WTC11 (cell line): Measurements from ENCODE around the gene GPATCH2L. TPM values are rescaled to one million over a fixed set of nuclear protein-coding genes. Genes with fewer than 3 reads are reported as not detected.

Experiments
- ATAC-seq: fragments of 200-7000 bp; cut with Tn5 transposase; 2 replicates; pipeline ENCODE4 v1.10.0; 2021; ENCODE audit warnings: mild to moderate bottlenecking, moderate library complexity
- CTCF ChIA-PET: fragments of 300-600 bp; sonication (Branson Sonifier 250); formaldehyde crosslinking; loops from one replicate; lab custom pipeline; 2021; ENCODE audit warnings: antibody characterized with exemption; lab: Charles Lee
- POLR2A ChIA-PET: fragments of 350-600 bp; sonication (Branson Sonifier 250); formaldehyde crosslinking; loops from one replicate; lab custom pipeline; 2021; ENCODE audit warnings: antibody characterized with exemption; lab: Charles Lee
- DNase-seq: peaks from one replicate; pipeline ENCODE4 v3.0.0; 2021; ENCODE audit warnings: low spot score
- H3K27ac Mint-ChIP-seq: 2 replicates; pipeline ENCODE4 v1.8.0; 2021; ENCODE audit warnings: mixed read lengths
- H3K27me3 Mint-ChIP-seq: 2 replicates; pipeline ENCODE4 v1.8.0; 2021; ENCODE audit warnings: low read depth, mild to moderate bottlenecking, moderate library complexity, mixed read lengths
- H3K36me3 Mint-ChIP-seq: 2 replicates; pipeline ENCODE4 v1.8.0; 2021; ENCODE audit warnings: mixed read lengths
- H3K4me1 Mint-ChIP-seq: 2 replicates; pipeline ENCODE4 v1.8.0; 2022; ENCODE audit warnings: mixed read lengths
- H3K4me3 Mint-ChIP-seq: 2 replicates; pipeline ENCODE4 v1.8.0; 2021; ENCODE audit warnings: mild to moderate bottlenecking, moderate library complexity, mixed read lengths
- H3K9me3 Mint-ChIP-seq: 2 replicates; pipeline ENCODE4 v1.8.0; 2021; ENCODE audit warnings: mixed read lengths
- CREB1 ChIP-seq: sonication (generic); formaldehyde crosslinking; IDR thresholded peaks from 2 replicates; pipeline ENCODE4 v1.8.0; 2023; ENCODE audit warnings: mild to moderate bottlenecking, missing genetic modification reagents
- CREM ChIP-seq: sonication (generic); formaldehyde crosslinking; IDR thresholded peaks from 2 replicates; pipeline ENCODE4 v1.8.1; 2022; ENCODE audit warnings: mild to moderate bottlenecking, missing genetic modification reagents, moderate library complexity
- JUN ChIP-seq: sonication (generic); formaldehyde crosslinking; IDR thresholded peaks from 2 replicates; pipeline ENCODE4 v1.8.0; 2023; ENCODE audit warnings: mild to moderate bottlenecking, missing genetic modification reagents
- MYBL2 ChIP-seq: sonication (generic); formaldehyde crosslinking; IDR thresholded peaks from 2 replicates; pipeline ENCODE4 v1.8.1; 2023; ENCODE audit warnings: mild to moderate bottlenecking, moderate library complexity, missing genetic modification reagents
- TEAD4 ChIP-seq: sonication (generic); formaldehyde crosslinking; IDR thresholded peaks from 2 replicates; pipeline ENCODE4 v1.8.0; 2022; ENCODE audit warnings: mild to moderate bottlenecking, missing genetic modification reagents
- total RNA-seq: library from RNA; stranded (reverse); gene quantifications from 3 replicates; pipeline ENCODE4 v1.2.3, GENCODE V29; 2021
- TF ChIP-seq, protein P1 (sequence below): sonication (generic); formaldehyde crosslinking; IDR thresholded peaks from 2 replicates; pipeline ENCODE4 v1.8.0; 2022; ENCODE audit warnings: mild to moderate bottlenecking, missing genetic modification reagents
- TF ChIP-seq, protein P2 (sequence below): sonication (generic); formaldehyde crosslinking; IDR thresholded peaks from 2 replicates; pipeline ENCODE4 v1.8.1; 2023; ENCODE audit warnings: mild to moderate bottlenecking, moderate library complexity, missing genetic modification reagents
- TF ChIP-seq, protein P3 (sequence below): sonication (generic); formaldehyde crosslinking; IDR thresholded peaks from 2 replicates; pipeline ENCODE4 v1.8.1; 2022; ENCODE audit warnings: low read depth, mild to moderate bottlenecking, moderate library complexity, missing genetic modification reagents, borderline replicate concordance
- TF ChIP-seq, protein P4 (sequence below): sonication (generic); formaldehyde crosslinking; conservative IDR thresholded peaks from 2 replicates; pipeline ENCODE4 v1.8.1; 2022; ENCODE audit warnings: mild to moderate bottlenecking, missing genetic modification reagents
- TF ChIP-seq, protein P5 (sequence below): fragments of 250-450 bp; sonication (Bioruptor Pico); conservative IDR thresholded peaks from 2 replicates; pipeline ENCODE4 v1.9.0; 2021; ENCODE audit warnings: mild to moderate bottlenecking
- TF ChIP-seq, protein P6 (sequence below): fragments of 250-450 bp; sonication (Bioruptor Pico); IDR thresholded peaks from 2 replicates; pipeline ENCODE4 v1.9.0; 2021; ENCODE audit warnings: moderate library complexity, mild to moderate bottlenecking, inconsistent platforms, borderline replicate concordance
- TF ChIP-seq, protein P7 (sequence below): sonication (generic); formaldehyde crosslinking; IDR thresholded peaks from 2 replicates; pipeline ENCODE4 v1.8.1; 2022; ENCODE audit warnings: mild to moderate bottlenecking, missing genetic modification reagents, moderate library complexity, borderline replicate concordance
- TF ChIP-seq, protein P8 (sequence below): sonication (generic); formaldehyde crosslinking; IDR thresholded peaks from 2 replicates; pipeline ENCODE4 v1.8.1; 2023; ENCODE audit warnings: mild to moderate bottlenecking, missing genetic modification reagents, borderline replicate concordance
- TF ChIP-seq, protein P9 (sequence below): sonication (generic); formaldehyde crosslinking; IDR thresholded peaks from 2 replicates; pipeline ENCODE4 v1.8.0; 2022; ENCODE audit warnings: mild to moderate bottlenecking, missing genetic modification reagents
- TF ChIP-seq, protein P10 (sequence below): sonication (generic); formaldehyde crosslinking; IDR thresholded peaks from 2 replicates; pipeline ENCODE4 v1.8.0; 2023; ENCODE audit warnings: missing genetic modification reagents

Gene GPATCH2L
- total RNA-seq, 1 experiment from 2014 or later, result 67.2 TPM

DNA sequence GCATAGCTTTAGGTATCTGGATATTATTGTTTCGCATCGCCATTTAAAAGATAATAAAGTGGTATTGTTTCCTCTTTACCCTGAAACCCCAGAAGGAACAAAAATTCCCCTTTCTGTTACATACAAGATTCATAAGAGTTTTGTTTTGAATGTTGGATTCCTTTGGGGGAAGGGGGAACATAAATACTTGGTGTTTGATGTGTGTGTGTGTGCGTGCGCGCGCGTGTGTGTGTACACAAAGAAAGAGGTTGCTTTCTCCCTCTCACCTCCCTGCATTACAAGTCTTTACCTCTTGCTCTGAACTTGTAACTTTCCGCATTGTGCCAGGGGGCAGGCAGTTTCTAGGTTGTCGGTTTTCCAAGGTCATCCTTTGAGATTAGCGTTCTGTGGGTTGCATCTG lies 76.4 kb downstream of the GPATCH2L start (continued):
- TF ChIP-seq, protein P1, sequence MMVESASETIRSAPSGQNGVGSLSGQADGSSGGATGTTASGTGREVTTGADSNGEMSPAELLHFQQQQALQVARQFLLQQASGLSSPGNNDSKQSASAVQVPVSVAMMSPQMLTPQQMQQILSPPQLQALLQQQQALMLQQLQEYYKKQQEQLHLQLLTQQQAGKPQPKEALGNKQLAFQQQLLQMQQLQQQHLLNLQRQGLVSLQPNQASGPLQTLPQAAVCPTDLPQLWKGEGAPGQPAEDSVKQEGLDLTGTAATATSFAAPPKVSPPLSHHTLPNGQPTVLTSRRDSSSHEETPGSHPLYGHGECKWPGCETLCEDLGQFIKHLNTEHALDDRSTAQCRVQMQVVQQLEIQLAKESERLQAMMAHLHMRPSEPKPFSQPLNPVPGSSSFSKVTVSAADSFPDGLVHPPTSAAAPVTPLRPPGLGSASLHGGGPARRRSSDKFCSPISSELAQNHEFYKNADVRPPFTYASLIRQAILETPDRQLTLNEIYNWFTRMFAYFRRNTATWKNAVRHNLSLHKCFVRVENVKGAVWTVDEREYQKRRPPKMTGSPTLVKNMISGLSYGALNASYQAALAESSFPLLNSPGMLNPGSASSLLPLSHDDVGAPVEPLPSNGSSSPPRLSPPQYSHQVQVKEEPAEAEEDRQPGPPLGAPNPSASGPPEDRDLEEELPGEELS (CRISPR knock-in tag), result no peak

DNA sequence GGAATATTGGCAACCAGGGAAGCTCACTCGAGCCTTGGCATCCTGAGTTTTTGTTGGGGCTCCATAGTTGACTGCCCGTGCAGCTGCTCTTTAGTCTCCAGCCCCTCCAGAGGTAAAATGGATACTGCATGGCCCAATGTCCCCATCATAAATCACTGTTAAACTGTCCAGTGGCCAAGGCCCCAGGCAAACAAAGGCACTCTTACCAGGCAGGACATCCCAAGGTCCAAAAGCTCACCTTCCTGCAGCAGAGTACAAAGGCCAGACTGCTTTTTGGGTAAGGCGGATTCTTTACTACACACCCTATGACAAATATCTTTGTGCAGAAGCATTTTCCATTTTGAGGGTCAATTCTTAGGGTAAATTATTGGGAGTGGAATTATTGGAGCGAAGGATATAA lies 81.1 kb downstream of the GPATCH2L start:
- no peaks in the 10 kb centered on the region; the same call in 1 of the 2 replicates for H3K27me3 Mint-ChIP-seq
- no peak overlapping the region for H3K27ac Mint-ChIP-seq
- ChIA-PET CTCF (no interaction called here), POLR2A (no interaction called here)
- H3K36me3 Mint-ChIP-seq, result peaks cover 9% of the 10 kb centered on the region
- ATAC-seq, result no peak
- peaks cover 18% of the 10 kb centered on the region for H3K4me1 Mint-ChIP-seq
- peaks cover 21% of the 10 kb centered on the region for H3K9me3 Mint-ChIP-seq
- no peak overlapping the region for H3K4me3 Mint-ChIP-seq
- no peak for DNase-seq
- TF ChIP-seq MYBL2 (CRISPR knock-in tag) (no peak), CREB1 (CRISPR knock-in tag) (no peak)
- TF ChIP-seq, protein P2, sequence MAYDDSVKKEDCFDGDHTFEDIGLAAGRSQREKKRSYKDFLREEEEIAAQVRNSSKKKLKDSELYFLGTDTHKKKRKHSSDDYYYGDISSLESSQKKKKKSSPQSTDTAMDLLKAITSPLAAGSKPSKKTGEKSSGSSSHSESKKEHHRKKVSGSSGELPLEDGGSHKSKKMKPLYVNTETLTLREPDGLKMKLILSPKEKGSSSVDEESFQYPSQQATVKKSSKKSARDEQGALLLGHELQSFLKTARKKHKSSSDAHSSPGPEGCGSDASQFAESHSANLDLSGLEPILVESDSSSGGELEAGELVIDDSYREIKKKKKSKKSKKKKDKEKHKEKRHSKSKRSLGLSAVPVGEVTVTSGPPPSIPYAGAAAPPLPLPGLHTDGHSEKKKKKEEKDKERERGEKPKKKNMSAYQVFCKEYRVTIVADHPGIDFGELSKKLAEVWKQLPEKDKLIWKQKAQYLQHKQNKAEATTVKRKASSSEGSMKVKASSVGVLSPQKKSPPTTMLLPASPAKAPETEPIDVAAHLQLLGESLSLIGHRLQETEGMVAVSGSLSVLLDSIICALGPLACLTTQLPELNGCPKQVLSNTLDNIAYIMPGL (CRISPR knock-in tag), result no peak
- TF ChIP-seq, protein P3, sequence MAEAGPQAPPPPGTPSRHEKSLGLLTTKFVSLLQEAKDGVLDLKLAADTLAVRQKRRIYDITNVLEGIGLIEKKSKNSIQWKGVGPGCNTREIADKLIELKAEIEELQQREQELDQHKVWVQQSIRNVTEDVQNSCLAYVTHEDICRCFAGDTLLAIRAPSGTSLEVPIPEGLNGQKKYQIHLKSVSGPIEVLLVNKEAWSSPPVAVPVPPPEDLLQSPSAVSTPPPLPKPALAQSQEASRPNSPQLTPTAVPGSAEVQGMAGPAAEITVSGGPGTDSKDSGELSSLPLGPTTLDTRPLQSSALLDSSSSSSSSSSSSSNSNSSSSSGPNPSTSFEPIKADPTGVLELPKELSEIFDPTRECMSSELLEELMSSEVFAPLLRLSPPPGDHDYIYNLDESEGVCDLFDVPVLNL (CRISPR knock-in tag), result no peak

DNA sequence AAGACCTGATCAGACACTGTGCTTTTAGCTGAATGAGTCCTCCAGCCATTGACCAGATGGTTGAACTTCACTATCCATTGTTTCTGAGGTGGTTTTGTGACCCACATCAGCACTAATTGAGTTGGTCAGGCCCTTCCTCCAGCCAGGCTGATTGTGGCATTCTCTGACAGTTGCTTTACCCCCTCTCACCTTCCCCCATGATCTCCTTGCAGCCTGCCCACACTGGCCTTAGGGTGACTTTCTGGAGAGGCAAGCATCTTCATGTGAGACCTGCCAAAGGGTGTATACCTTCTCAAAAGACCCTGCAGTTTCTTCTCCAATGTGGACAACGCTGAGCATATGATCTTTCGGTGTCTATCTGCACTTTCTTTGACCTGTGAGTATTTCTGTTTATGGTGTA lies 83.9 kb downstream of the GPATCH2L start:
- Mint-ChIP-seq H3K9me3 (peaks cover 26% of the 10 kb centered on the region), H3K27ac (no peak overlapping the region), H3K4me1 (peaks cover 19% of the 10 kb centered on the region), H3K36me3 (peaks cover 13% of the 10 kb centered on the region), H3K27me3 (no peaks in the 10 kb centered on the region; the same call in 1 of the 2 replicates), H3K4me3 (no peak overlapping the region)
- CTCF ChIA-PET, result no interaction called here
- POLR2A ChIA-PET, result no interaction called here
- ATAC-seq (no peak), DNase-seq (no peak)
- TF ChIP-seq, protein P4, sequence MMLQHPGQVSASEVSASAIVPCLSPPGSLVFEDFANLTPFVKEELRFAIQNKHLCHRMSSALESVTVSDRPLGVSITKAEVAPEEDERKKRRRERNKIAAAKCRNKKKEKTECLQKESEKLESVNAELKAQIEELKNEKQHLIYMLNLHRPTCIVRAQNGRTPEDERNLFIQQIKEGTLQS (CRISPR knock-in tag), result no peak
- no peak for TF ChIP-seq JUN (CRISPR knock-in tag)
- TF ChIP-seq TEAD4 (CRISPR knock-in tag), result no peak
- TF ChIP-seq CREM, result no peak
- TF ChIP-seq, protein P5, sequence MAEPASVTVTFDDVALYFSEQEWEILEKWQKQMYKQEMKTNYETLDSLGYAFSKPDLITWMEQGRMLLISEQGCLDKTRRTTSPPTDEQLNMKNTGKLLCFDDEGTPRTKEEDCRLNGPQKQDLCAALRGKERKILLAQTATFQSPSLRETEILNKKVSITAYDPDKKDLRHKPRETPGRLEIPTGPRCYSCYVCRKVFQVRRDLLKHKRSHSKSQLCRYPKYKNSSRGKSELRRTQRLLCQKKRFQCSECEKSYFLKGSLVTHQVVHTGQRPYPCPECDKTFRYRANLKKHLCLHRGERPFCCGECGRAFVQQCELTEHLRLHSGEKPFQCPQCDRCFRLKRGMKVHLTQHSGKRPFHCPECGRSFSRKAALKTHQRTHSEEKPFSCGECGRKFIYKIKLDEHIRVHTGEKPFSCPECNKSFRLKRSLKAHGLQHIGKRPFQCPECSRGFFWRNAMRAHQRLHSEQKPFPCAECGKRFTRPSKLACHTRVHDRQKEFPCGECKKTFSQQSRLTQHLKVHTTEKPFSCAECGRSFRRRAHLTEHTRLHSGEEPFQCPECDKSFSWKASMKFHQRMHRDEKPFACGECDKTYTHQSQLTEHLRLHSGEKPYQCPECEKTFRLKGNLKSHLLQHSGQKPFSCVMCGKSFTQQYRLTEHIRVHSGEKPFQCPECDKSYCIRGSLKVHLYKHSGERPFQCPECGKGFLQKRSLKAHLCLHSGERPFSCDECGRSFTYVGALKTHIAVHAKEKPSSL, result no peak
- TF ChIP-seq, protein P6, sequence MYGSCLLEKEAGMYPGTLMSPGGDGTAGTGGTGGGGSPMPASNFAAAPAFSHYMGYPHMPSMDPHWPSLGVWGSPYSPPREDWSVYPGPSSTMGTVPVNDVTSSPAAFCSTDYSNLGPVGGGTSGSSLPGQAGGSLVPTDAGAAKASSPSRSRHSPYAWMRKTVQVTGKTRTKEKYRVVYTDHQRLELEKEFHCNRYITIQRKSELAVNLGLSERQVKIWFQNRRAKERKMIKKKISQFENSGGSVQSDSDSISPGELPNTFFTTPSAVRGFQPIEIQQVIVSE (CRISPR knock-in tag), result no peak
- TF ChIP-seq, protein P7, sequence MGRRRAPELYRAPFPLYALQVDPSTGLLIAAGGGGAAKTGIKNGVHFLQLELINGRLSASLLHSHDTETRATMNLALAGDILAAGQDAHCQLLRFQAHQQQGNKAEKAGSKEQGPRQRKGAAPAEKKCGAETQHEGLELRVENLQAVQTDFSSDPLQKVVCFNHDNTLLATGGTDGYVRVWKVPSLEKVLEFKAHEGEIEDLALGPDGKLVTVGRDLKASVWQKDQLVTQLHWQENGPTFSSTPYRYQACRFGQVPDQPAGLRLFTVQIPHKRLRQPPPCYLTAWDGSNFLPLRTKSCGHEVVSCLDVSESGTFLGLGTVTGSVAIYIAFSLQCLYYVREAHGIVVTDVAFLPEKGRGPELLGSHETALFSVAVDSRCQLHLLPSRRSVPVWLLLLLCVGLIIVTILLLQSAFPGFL, result no peak
- TF ChIP-seq, protein P8, sequence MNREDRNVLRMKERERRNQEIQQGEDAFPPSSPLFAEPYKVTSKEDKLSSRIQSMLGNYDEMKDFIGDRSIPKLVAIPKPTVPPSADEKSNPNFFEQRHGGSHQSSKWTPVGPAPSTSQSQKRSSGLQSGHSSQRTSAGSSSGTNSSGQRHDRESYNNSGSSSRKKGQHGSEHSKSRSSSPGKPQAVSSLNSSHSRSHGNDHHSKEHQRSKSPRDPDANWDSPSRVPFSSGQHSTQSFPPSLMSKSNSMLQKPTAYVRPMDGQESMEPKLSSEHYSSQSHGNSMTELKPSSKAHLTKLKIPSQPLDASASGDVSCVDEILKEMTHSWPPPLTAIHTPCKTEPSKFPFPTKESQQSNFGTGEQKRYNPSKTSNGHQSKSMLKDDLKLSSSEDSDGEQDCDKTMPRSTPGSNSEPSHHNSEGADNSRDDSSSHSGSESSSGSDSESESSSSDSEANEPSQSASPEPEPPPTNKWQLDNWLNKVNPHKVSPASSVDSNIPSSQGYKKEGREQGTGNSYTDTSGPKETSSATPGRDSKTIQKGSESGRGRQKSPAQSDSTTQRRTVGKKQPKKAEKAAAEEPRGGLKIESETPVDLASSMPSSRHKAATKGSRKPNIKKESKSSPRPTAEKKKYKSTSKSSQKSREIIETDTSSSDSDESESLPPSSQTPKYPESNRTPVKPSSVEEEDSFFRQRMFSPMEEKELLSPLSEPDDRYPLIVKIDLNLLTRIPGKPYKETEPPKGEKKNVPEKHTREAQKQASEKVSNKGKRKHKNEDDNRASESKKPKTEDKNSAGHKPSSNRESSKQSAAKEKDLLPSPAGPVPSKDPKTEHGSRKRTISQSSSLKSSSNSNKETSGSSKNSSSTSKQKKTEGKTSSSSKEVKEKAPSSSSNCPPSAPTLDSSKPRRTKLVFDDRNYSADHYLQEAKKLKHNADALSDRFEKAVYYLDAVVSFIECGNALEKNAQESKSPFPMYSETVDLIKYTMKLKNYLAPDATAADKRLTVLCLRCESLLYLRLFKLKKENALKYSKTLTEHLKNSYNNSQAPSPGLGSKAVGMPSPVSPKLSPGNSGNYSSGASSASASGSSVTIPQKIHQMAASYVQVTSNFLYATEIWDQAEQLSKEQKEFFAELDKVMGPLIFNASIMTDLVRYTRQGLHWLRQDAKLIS (CRISPR knock-in tag), result no peak
- TF ChIP-seq, protein P9, sequence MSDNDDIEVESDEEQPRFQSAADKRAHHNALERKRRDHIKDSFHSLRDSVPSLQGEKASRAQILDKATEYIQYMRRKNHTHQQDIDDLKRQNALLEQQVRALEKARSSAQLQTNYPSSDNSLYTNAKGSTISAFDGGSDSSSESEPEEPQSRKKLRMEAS (CRISPR knock-in tag), result no peak
- TF ChIP-seq, protein P10, sequence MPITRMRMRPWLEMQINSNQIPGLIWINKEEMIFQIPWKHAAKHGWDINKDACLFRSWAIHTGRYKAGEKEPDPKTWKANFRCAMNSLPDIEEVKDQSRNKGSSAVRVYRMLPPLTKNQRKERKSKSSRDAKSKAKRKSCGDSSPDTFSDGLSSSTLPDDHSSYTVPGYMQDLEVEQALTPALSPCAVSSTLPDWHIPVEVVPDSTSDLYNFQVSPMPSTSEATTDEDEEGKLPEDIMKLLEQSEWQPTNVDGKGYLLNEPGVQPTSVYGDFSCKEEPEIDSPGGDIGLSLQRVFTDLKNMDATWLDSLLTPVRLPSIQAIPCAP (CRISPR knock-in tag), result no peak
- TF ChIP-seq, protein P1 (CRISPR knock-in tag), result no peak
